ENCODE results near the gene RPTN.
"Not testable (repeated sequence)": the region's sequence is repeated elsewhere in the genome, so short reads cannot be mapped to it uniquely, and the experiment has no call there.

Gene RPTN

GRCh38 chr1:152148981-152149380 is 10.0 kb downstream of the RPTN start:
- Histone ChIP-seq H3K9me3 (ENCODE audit: insufficient read depth, low read length) (peaks cover 20% of the 10 kb centered on the region; the same call in 1 of the 2 replicates), H3K4me3 (ENCODE audit: insufficient read depth, low read length, poor library complexity, severe bottlenecking) (no peak overlapping the region), H3K9me2 (replicated peaks; ENCODE audit: insufficient read depth, low read length) (no peaks in the 10 kb centered on the region), H3K36me3 (ENCODE audit: low read length) (no peaks in the 10 kb centered on the region), H2AFZ (ENCODE audit: low read depth, low read length, severe bottlenecking) (no peak overlapping the region), H3K9ac (ENCODE audit: low read length) (no peak overlapping the region), H3K27me3 (ENCODE audit: low read length) (0 out of 2 replicates have a peak, but pooled peaks cover 5% of the 10 kb centered on the region), H3K27ac (ENCODE audit: low read depth, low read length) (no peak overlapping the region), H3K79me2 (ENCODE audit: insufficient read depth, low read length) (no peaks in the 10 kb centered on the region), H3F3A (ENCODE audit: insufficient read depth) (no peaks in the 10 kb centered on the region), H3K4me2 (ENCODE audit: low read depth, low read length, poor library complexity, severe bottlenecking) (no peak overlapping the region), H4K20me1 (ENCODE audit: low read depth, low read length) (no peaks in the 10 kb centered on the region)
- TF ChIP-seq CTCF (IDR thresholded peaks at IDR 0.05; ENCODE audit: insufficient read depth, low read length, poor library complexity, severe bottlenecking) (no peak), EZH2phosphoT487 (conservative IDR thresholded peaks at IDR 0.05; ENCODE audit: low read length) (no peak)

- H4K20me1 ChIP-seq (ENCODE audit: low read depth, low read length): no peaks in the 10 kb centered on the region
- H3K4me2 ChIP-seq (ENCODE audit: low read depth, low read length, poor library complexity, severe bottlenecking): no peak overlapping the region
- no peak for TF ChIP-seq CTCF (IDR thresholded peaks at IDR 0.05; ENCODE audit: insufficient read depth, low read length, poor library complexity, severe bottlenecking)
- TF ChIP-seq EZH2phosphoT487 (conservative IDR thresholded peaks at IDR 0.05; ENCODE audit: low read length): no peak
- no peak overlapping the region for H3K9ac ChIP-seq (ENCODE audit: low read length)
- peaks cover 20% of the 10 kb centered on the region; the same call in 1 of the 2 replicates for H3K9me3 ChIP-seq (ENCODE audit: insufficient read depth, low read length)
- H3K4me3 ChIP-seq (ENCODE audit: insufficient read depth, low read length, poor library complexity, severe bottlenecking): no peak overlapping the region
- no peaks in the 10 kb centered on the region for H3F3A ChIP-seq (ENCODE audit: insufficient read depth)
- H3K27me3 ChIP-seq (ENCODE audit: low read length): 0 out of 2 replicates have a peak, but pooled peaks cover 5% of the 10 kb centered on the region
- no peak overlapping the region for H2AFZ ChIP-seq (ENCODE audit: low read depth, low read length, severe bottlenecking)
- no peaks in the 10 kb centered on the region for H3K36me3 ChIP-seq (ENCODE audit: low read length)
- no peak overlapping the region for H3K27ac ChIP-seq (ENCODE audit: low read depth, low read length)
- H3K9me2 ChIP-seq (replicated peaks; ENCODE audit: insufficient read depth, low read length): no peaks in the 10 kb centered on the region
- no peaks in the 10 kb centered on the region for H3K79me2 ChIP-seq (ENCODE audit: insufficient read depth, low read length)
These were observed 11.0 kb downstream of the RPTN start for GRCh38 chr1:152148051-152148450.

GRCh38 chr1:152145769-152146168 is 13.3 kb downstream of the RPTN start:
- Histone ChIP-seq H2AFZ (ENCODE audit: low read depth, low read length, severe bottlenecking) (no peak overlapping the region), H3K9me3 (ENCODE audit: insufficient read depth, low read length) (peaks cover 20% of the 10 kb centered on the region; the same call in 1 of the 2 replicates), H3K79me2 (ENCODE audit: insufficient read depth, low read length) (no peaks in the 10 kb centered on the region), H3F3A (ENCODE audit: insufficient read depth) (no peaks in the 10 kb centered on the region), H3K27ac (ENCODE audit: low read depth, low read length) (no peak overlapping the region), H3K4me2 (ENCODE audit: low read depth, low read length, poor library complexity, severe bottlenecking) (no peak overlapping the region), H3K27me3 (ENCODE audit: low read length) (no peaks in the 10 kb centered on the region), H3K9ac (ENCODE audit: low read length) (no peak overlapping the region), H4K20me1 (ENCODE audit: low read depth, low read length) (no peaks in the 10 kb centered on the region), H3K9me2 (replicated peaks; ENCODE audit: insufficient read depth, low read length) (no peaks in the 10 kb centered on the region), H3K36me3 (ENCODE audit: low read length) (no peaks in the 10 kb centered on the region), H3K4me3 (ENCODE audit: insufficient read depth, low read length, poor library complexity, severe bottlenecking) (no peak overlapping the region)
- TF ChIP-seq EZH2phosphoT487 (conservative IDR thresholded peaks at IDR 0.05; ENCODE audit: low read length): no peak
- no peak for TF ChIP-seq CTCF (IDR thresholded peaks at IDR 0.05; ENCODE audit: insufficient read depth, low read length, poor library complexity, severe bottlenecking)

- H3K27me3 ChIP-seq (ENCODE audit: low read length); H3K27ac ChIP-seq (ENCODE audit: low read depth, low read length); H3K9me2 ChIP-seq (replicated peaks; ENCODE audit: insufficient read depth, low read length); H3K4me2 ChIP-seq (ENCODE audit: low read depth, low read length, poor library complexity, severe bottlenecking); H3F3A ChIP-seq (ENCODE audit: insufficient read depth); H3K9ac ChIP-seq (ENCODE audit: low read length); H2AFZ ChIP-seq (ENCODE audit: low read depth, low read length, severe bottlenecking); H3K79me2 ChIP-seq (ENCODE audit: insufficient read depth, low read length); H3K36me3 ChIP-seq (ENCODE audit: low read length); H4K20me1 ChIP-seq (ENCODE audit: low read depth, low read length); H3K4me3 ChIP-seq (ENCODE audit: insufficient read depth, low read length, poor library complexity, severe bottlenecking): not testable (repeated sequence)
- H3K9me3 ChIP-seq (ENCODE audit: insufficient read depth, low read length): peaks cover 20% of the 10 kb centered on the region; the same call in 1 of the 2 replicates
These were observed 14.3 kb downstream of the RPTN start for GRCh38 chr1:152144674-152145183.

All from SU-DHL-6 (cell line).